Muscle of arm (tissue), 14 donors: Measurements from ENCODE around the gene C5orf15. TPM values are rescaled to one million over a fixed set of nuclear protein-coding genes. Genes with fewer than 3 reads are reported as not detected.

ENCODE experiments used
- DNase-seq: peaks from one replicate; pipeline ENCODE4 v3.0.0-alpha.2; 2013
- long read RNA-seq, 11 donors: transcript quantifications; one replicate each; lab custom pipeline, GENCODE V29; 2026
- polyA plus RNA-seq, 12 donors: library from polyadenylated mRNA; unstranded; fragments of 120-200 nt; gene quantifications; one replicate each; pipeline ENCODE4 v1.2.1, GENCODE V29; 2013; ENCODE audit not compliant: insufficient read length in 12 of 12

The C5orf15 gene
- polyA plus RNA-seq, result 10 to 100 TPM in 11 of 12 donors, not detected in 1; 60.6 to 77.9 (median 71.6) TPM
- long read RNA-seq, donor 1, transcript C5orf15-201 (3 exons, 2,358 nt), result major isoform, 28 of 76 reads
- long read RNA-seq, donor 1, partial matches to known transcripts, result 48 of 76 reads
- long read RNA-seq, donor 1, other reads (novel, unspliced or antisense), result 0 of 76 reads
- long read RNA-seq, donor 2, transcript C5orf15-201 (3 exons, 2,358 nt), result major isoform, 37 of 44 reads
- long read RNA-seq, donor 2, partial matches to known transcripts, result 7 of 44 reads
- long read RNA-seq, donor 2, other reads (novel, unspliced or antisense), result 0 of 44 reads
- long read RNA-seq, donor 3, transcript C5orf15-201 (3 exons, 2,358 nt), result major isoform, 11 of 11 reads
- long read RNA-seq, donor 3, partial matches to known transcripts, result 0 of 11 reads
- long read RNA-seq, donor 3, other reads (novel, unspliced or antisense), result 0 of 11 reads
- long read RNA-seq, donor 4, transcript C5orf15-201 (3 exons, 2,358 nt), result major isoform, 8 of 8 reads
- long read RNA-seq, donor 4, partial matches to known transcripts, result 0 of 8 reads
- long read RNA-seq, donor 4, other reads (novel, unspliced or antisense), result 0 of 8 reads
- long read RNA-seq, donor 5, transcript C5orf15-201 (3 exons, 2,358 nt), result major isoform, 39 of 54 reads
- long read RNA-seq, donor 5, partial matches to known transcripts, result 15 of 54 reads
- long read RNA-seq, donor 5, other reads (novel, unspliced or antisense), result 0 of 54 reads
- long read RNA-seq, donor 6, transcript C5orf15-201 (3 exons, 2,358 nt), result major isoform, 10 of 36 reads
- long read RNA-seq, donor 6, partial matches to known transcripts, result 26 of 36 reads
- long read RNA-seq, donor 6, other reads (novel, unspliced or antisense), result 0 of 36 reads
- long read RNA-seq, donor 7, transcript C5orf15-201 (3 exons, 2,358 nt), result major isoform, 15 of 15 reads
- long read RNA-seq, donor 7, partial matches to known transcripts, result 0 of 15 reads
- long read RNA-seq, donor 7, other reads (novel, unspliced or antisense), result 0 of 15 reads
- long read RNA-seq, donor 8, transcript C5orf15-201 (3 exons, 2,358 nt), result major isoform, 28 of 38 reads
- long read RNA-seq, donor 8, partial matches to known transcripts, result 10 of 38 reads
- long read RNA-seq, donor 8, other reads (novel, unspliced or antisense), result 0 of 38 reads
- long read RNA-seq, donor 9, transcript C5orf15-201 (3 exons, 2,358 nt), result major isoform, 14 of 19 reads
- long read RNA-seq, donor 9, partial matches to known transcripts, result 5 of 19 reads
- long read RNA-seq, donor 9, other reads (novel, unspliced or antisense), result 0 of 19 reads
- long read RNA-seq, donor 10, transcript C5orf15-201 (3 exons, 2,358 nt), result major isoform, 23 of 30 reads
- long read RNA-seq, donor 10, partial matches to known transcripts, result 7 of 30 reads
- long read RNA-seq, donor 10, other reads (novel, unspliced or antisense), result 0 of 30 reads
- long read RNA-seq, donor 11, transcript C5orf15-201 (3 exons, 2,358 nt), result major isoform, 41 of 41 reads
- long read RNA-seq, donor 11, partial matches to known transcripts, result 0 of 41 reads
- long read RNA-seq, donor 11, other reads (novel, unspliced or antisense), result 0 of 41 reads

GRCh38 chr5:133968204-133968980 lies at the start of gene C5orf15:
TSS of gene C5orf15 (minus strand) at chr5:133968625. CDS start at chr5:133968584, 41 bp downstream.
- DNase-seq, result peak; percentile 98

- no peak for DNase-seq
These were observed 39.9 kb upstream of the C5orf15 start for GRCh38 chr5:134008266-134008749.

- no peak for DNase-seq
These were observed 39.3 kb upstream of the C5orf15 start for GRCh38 chr5:134007581-134008265.

- no peak for DNase-seq
These were observed 37.7 kb upstream of the C5orf15 start for GRCh38 chr5:134006115-134006514.

GRCh38 chr5:134005417-134006061 lies 37.1 kb upstream of the C5orf15 start:
- no peak for DNase-seq

- DNase-seq, result peak; percentile 84
These were observed 36.4 kb upstream of the C5orf15 start, which contains the start of gene VDAC1 for GRCh38 chr5:134004626-134005416. TSS of gene VDAC1 (minus strand) at chr5:134004975. CDS start at chr5:133993012, 11,963 bp downstream.

- peak; percentile 52 for DNase-seq
These were observed 35.6 kb upstream of the C5orf15 start for GRCh38 chr5:134003817-134004625.

GRCh38 chr5:134003064-134003816 lies 34.8 kb upstream of the C5orf15 start:
- no peak for DNase-seq

- no peak for DNase-seq
These were observed 33.7 kb upstream of the C5orf15 start for GRCh38 chr5:134001938-134002731.

GRCh38 chr5:134000696-134001453 lies 32.5 kb upstream of the C5orf15 start:
- no peak for DNase-seq

GRCh38 chr5:134000091-134000511 lies 31.7 kb upstream of the C5orf15 start:
- DNase-seq, result no peak

GRCh38 chr5:133998807-133999206 lies 30.4 kb upstream of the C5orf15 start:
- DNase-seq, result no peak

- no peak for DNase-seq
These were observed 29.6 kb upstream of the C5orf15 start for GRCh38 chr5:133998042-133998441.

GRCh38 chr5:133996683-133997252 lies 28.3 kb upstream of the C5orf15 start:
- DNase-seq, result no peak
